Measurements from ENCODE around the gene HIVEP2. TPM values are rescaled to one million over a fixed set of nuclear protein-coding genes. Genes with fewer than 3 reads are reported as not detected.

Gene HIVEP2
- total and polyA plus RNA-seq, 2 donors (not counting 3 experiments of a cell fraction or from before 2014, with no cell fraction given), result 1.3 to 4.7 TPM

- no peak for FAIRE-seq
- Histone ChIP-seq H3K4me3 (replicated peaks in 1 of 3; ENCODE audit: insufficient read depth in 1 of 3, low read depth in 1 of 3, low read length in 3 of 3) (no peak overlapping the region), H3K27ac (ENCODE audit: insufficient read depth, low read depth, low read length) (no peak overlapping the region), H3K9me3 (replicated peaks; ENCODE audit: control insufficient read depth, insufficient read depth, low read length) (no peaks in the 10 kb centered on the region), H3K27me3 (ENCODE audit: control insufficient read depth in 2 of 2, insufficient read depth in 2 of 2, low read length in 2 of 2) (no peaks in the 10 kb centered on the region), H3K36me3 (ENCODE audit: control insufficient read depth in 2 of 2, extremely low read depth in 1 of 2, insufficient read depth in 2 of 2, low read length in 2 of 2) (no peaks in the 10 kb centered on the region), H2AFZ (ENCODE audit: low read depth, low read length) (no peak overlapping the region), H3K9ac (replicated peaks; ENCODE audit: extremely low read depth, insufficient read depth, low read length) (no peak overlapping the region), H3K4me2 (ENCODE audit: insufficient read depth, low read length) (no peak overlapping the region), H4K20me1 (replicated peaks; ENCODE audit: control insufficient read depth, extremely low read depth, insufficient read depth, low read length) (no peaks in the 10 kb centered on the region), H3K79me2 (ENCODE audit: control insufficient read depth, insufficient read depth, low read length) (no peaks in the 10 kb centered on the region), H3K4me1 (ENCODE audit: control insufficient read depth, extremely low read depth, insufficient read depth, low read length) (no peaks in the 10 kb centered on the region), H3K9me1 (replicated peaks; ENCODE audit: control insufficient read depth, extremely low read depth, insufficient read depth, low read length) (no peaks in the 10 kb centered on the region)
- dilution Hi-C loops (cut with MboI; ENCODE audit: extremely low pct_ligation_motif_present, low sequenced_read_pairs) (no loop called here), intact Hi-C loops (cut with micrococcal nuclease) (no loop called here)
- no peak for DNase-seq (ENCODE audit: low read depth, low spot score)
- BruUV-seq (replicated peaks), result no TSS peak
- ChIA-PET CTCF (interaction anchor here (0.9 kb wide), 1 partner anchor 13 kb away, joined by 3 read pairs; no protein-coding TSS in a partner anchor), POLR2A (no interaction called here)
- TF ChIP-seq GATA2 (IDR thresholded peaks at IDR 0.05; ENCODE audit: insufficient read depth, insufficient read length, low read depth, low read length) (no peak), EZH2 (IDR thresholded peaks at IDR 0.05; ENCODE audit: borderline replicate concordance, low read depth, low read length, severe bottlenecking) (no peak), CTCF (IDR thresholded peaks at IDR 0.05; ENCODE audit: extremely low read depth in 1 of 2, insufficient read depth in 1 of 2, low read depth in 1 of 2, low read length in 2 of 2) (no peak), POLR2AphosphoS5 (IDR thresholded peaks at IDR 0.05; ENCODE audit: insufficient read depth, low read depth, low read length) (no peak), FOS (IDR thresholded peaks at IDR 0.05; ENCODE audit: borderline replicate concordance, insufficient read depth, low read length) (no peak), MYC (IDR thresholded peaks at IDR 0.05; ENCODE audit: low read depth, low read length) (no peak), POLR2A (IDR thresholded peaks at IDR 0.05; ENCODE audit: low read depth, low read length) (no peak), JUN (IDR thresholded peaks at IDR 0.05; ENCODE audit: borderline replicate concordance, insufficient read depth, insufficient read length, low read depth) (no peak), MAX (IDR thresholded peaks at IDR 0.05; ENCODE audit: insufficient read depth, insufficient read length) (no peak)
Observed at GRCh38 chr6:142811923-142812322, 133.1 kb downstream of the HIVEP2 start.
